Measurements from ENCODE around the gene P3H3.

- TF ChIP-seq, protein P1, sequence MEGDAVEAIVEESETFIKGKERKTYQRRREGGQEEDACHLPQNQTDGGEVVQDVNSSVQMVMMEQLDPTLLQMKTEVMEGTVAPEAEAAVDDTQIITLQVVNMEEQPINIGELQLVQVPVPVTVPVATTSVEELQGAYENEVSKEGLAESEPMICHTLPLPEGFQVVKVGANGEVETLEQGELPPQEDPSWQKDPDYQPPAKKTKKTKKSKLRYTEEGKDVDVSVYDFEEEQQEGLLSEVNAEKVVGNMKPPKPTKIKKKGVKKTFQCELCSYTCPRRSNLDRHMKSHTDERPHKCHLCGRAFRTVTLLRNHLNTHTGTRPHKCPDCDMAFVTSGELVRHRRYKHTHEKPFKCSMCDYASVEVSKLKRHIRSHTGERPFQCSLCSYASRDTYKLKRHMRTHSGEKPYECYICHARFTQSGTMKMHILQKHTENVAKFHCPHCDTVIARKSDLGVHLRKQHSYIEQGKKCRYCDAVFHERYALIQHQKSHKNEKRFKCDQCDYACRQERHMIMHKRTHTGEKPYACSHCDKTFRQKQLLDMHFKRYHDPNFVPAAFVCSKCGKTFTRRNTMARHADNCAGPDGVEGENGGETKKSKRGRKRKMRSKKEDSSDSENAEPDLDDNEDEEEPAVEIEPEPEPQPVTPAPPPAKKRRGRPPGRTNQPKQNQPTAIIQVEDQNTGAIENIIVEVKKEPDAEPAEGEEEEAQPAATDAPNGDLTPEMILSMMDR (IDR thresholded peaks at IDR 0.05), result no peak
- no peak for TF ChIP-seq POLR2A (IDR thresholded peaks at IDR 0.05)
- peak; percentile 85 to 90 (median 90) for TF ChIP-seq POLR2AphosphoS5 (IDR thresholded peaks at IDR 0.05)
Measured at GRCh38 chr12:6851921-6852650, 23.9 kb downstream of the P3H3 start, which contains the start of gene USP5.

All from breast epithelium (tissue), 3 donors.